PC-3 (cell line): Measurements from ENCODE around the gene CALML4. TPM values are rescaled to one million over a fixed set of nuclear protein-coding genes. Genes with fewer than 3 reads are reported as not detected.
"Not testable (repeated sequence)": the region's sequence is repeated elsewhere in the genome, so short reads cannot be mapped to it uniquely, and the experiment has no call there.

Experiments
- ATAC-seq: fragments of 200-7000 bp; cut with Tn5 transposase; 2 replicates; pipeline ENCODE4 v1.9.1; 2020; ENCODE audit warnings: mild to moderate bottlenecking, moderate library complexity
- BruUV-seq: library from RNA; stranded (reverse); fragments of 400-500 nt; replicated peaks from 2 replicates; lab custom pipeline; 2021; lab: Mats Ljungman, UMichigan
- CTCF ChIA-PET: fragments of 300-600 bp; sonication (Branson Sonifier 250); formaldehyde crosslinking; loops from one replicate; lab custom pipeline; 2022; ENCODE audit warnings: antibody characterized with exemption; lab: Charles Lee
- POLR2A ChIA-PET: fragments of 300-600 bp; sonication (Branson Sonifier 250); formaldehyde crosslinking; loops from one replicate; lab custom pipeline; 2022; ENCODE audit warnings: antibody characterized with exemption; ENCODE audit not compliant: unreplicated experiment; lab: Charles Lee
- DNase-seq: peaks from one replicate; pipeline ENCODE4 v3.0.0-alpha.2; 2015
- H2AFZ ChIP-seq: fragments of 300-600 bp; sonication (generic); 2 replicates; pipeline ENCODE4 v1.6.0; 2016; ENCODE audit warnings: antibody characterized with exemption, low read length
- H3F3A ChIP-seq: fragments of 300-600 bp; sonication (generic); one replicate; pipeline ENCODE4 v1.6.0; 2017; ENCODE audit warnings: antibody characterized with exemption, low read length, control low read depth, mild to moderate bottlenecking; ENCODE audit not compliant: unreplicated experiment
- H3K27ac ChIP-seq: fragments of 300-600 bp; sonication (generic); 2 replicates; pipeline ENCODE4 v1.5.1; 2016; ENCODE audit warnings: mild to moderate bottlenecking, low read length
- H3K27me3 ChIP-seq: fragments of 300-600 bp; sonication (generic); 2 replicates; pipeline ENCODE4 v1.6.1; 2016; ENCODE audit warnings: low read length, mixed read lengths
- H3K36me3 ChIP-seq: fragments of 300-600 bp; sonication (generic); 2 replicates; pipeline ENCODE4 v1.6.1; 2016; ENCODE audit warnings: low read depth, mixed run types, low read length, mixed read lengths
- H3K4me1 ChIP-seq: fragments of 300-600 bp; sonication (generic); 2 replicates; pipeline ENCODE4 v1.5.1; 2016; ENCODE audit warnings: low read length; ENCODE audit not compliant: insufficient read depth
- H3K4me2 ChIP-seq: fragments of 300-600 bp; sonication (generic); 2 replicates; pipeline ENCODE4 v1.6.0; 2016; ENCODE audit warnings: low read length
- H3K4me3 ChIP-seq: fragments of 300-600 bp; sonication (generic); 2 replicates; pipeline ENCODE4 v1.5.1; 2016; ENCODE audit warnings: mild to moderate bottlenecking, low read length, mixed read lengths
- H3K79me2 ChIP-seq: fragments of 300-600 bp; sonication (generic); 2 replicates; pipeline ENCODE4 v1.6.1; 2017; ENCODE audit warnings: low read length, mixed read lengths
- H3K9ac ChIP-seq: fragments of 300-600 bp; sonication (generic); 2 replicates; pipeline ENCODE4 v1.6.0; 2016; ENCODE audit warnings: mild to moderate bottlenecking, low read length
- H3K9me2 ChIP-seq: fragments of 300-600 bp; sonication (generic); replicated peaks from 2 replicates; pipeline ENCODE4 v1.6.1; 2016; ENCODE audit warnings: mixed run types, low read length, mixed read lengths
- H3K9me3 ChIP-seq: fragments of 300-600 bp; sonication (generic); 2 replicates; pipeline ENCODE4 v1.6.1; 2016; ENCODE audit warnings: low read length, mixed read lengths
- H4K20me1 ChIP-seq: fragments of 300-600 bp; sonication (generic); 2 replicates; pipeline ENCODE4 v1.6.1; 2016; ENCODE audit warnings: low read length, mixed read lengths
- EZH2 ChIP-seq: fragments of 300-600 bp; sonication (generic); IDR thresholded peaks from one replicate; pipeline ENCODE4 v1.6.1; 2017; ENCODE audit warnings: antibody characterized with exemption, mild to moderate bottlenecking, low read length; ENCODE audit not compliant: unreplicated experiment
- EZH2phosphoT487 ChIP-seq: fragments of 300-600 bp; sonication (generic); IDR thresholded peaks from 2 replicates; pipeline ENCODE4 v1.6.1; 2018; ENCODE audit warnings: mild to moderate bottlenecking, antibody characterized with exemption, low read length, borderline replicate concordance
- intact Hi-C: fragments of 100-400 bp; cut with micrococcal nuclease; formaldehyde crosslinking; loops from 2 replicates; pipeline ENCODE4 v1.9.0; 2023
- total RNA-seq: library from RNA; depleted of rRNA; stranded (reverse); fragments of >200 nt; gene quantifications from 2 replicates; pipeline ENCODE4 v1.2.3, GENCODE V29; 2014
- TF ChIP-seq, protein P1 (sequence below): fragments of 300-600 bp; sonication (generic); conservative IDR thresholded peaks from 2 replicates; pipeline ENCODE4 v1.5.1; 2017; ENCODE audit warnings: antibody characterized with exemption, low read depth, mild to moderate bottlenecking, low read length

Gene CALML4
- total RNA-seq, 1 experiment from 2014 or later = 4.8 TPM

DNA sequence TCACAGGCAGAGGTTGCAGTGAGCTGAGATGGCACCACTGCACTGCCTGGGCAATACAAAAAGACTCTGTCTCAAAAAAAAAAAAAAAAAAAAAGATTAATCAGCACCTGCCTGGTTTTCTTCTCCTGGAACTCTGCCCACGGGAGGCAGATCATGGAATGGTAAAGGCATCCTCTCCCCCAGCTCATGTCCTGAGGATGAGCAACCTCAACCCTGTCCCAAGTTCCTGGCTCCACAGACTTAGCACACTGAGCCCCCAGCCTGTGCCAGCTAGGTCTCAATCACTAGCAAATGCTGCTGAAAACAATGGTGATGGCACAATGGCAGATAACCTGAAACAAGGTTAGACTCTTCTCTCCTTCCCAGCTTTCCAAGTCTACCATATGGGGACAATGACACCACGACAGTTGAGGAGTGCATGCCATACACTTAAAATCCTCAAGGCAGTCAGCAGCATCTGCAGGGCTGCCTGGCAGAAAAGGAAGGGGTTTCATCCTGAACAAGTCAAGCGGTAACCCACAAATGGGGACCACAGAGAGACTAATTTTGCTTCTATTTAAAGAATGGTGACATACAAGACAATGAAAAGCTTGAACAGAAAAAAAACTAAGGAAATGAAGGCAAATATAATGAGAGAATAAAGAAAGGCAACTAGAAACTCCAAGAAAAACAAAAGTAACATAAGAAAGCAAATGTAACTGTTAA lies 19.6 kb upstream of the CALML4 start:
- Histone ChIP-seq H3F3A (no peaks in the 10 kb centered on the region), H4K20me1 (0 out of 2 replicates have a peak, but pooled peaks cover 20% of the 10 kb centered on the region), H3K79me2 (peaks cover 76% of the 10 kb centered on the region), H3K36me3 (no peaks in the 10 kb centered on the region), H3K4me1 (peaks cover 10% of the 10 kb centered on the region), H3K4me3 (no peak overlapping the region), H3K27me3 (no peaks in the 10 kb centered on the region), H3K4me2 (no peak overlapping the region), H3K9me3 (no peaks in the 10 kb centered on the region), H2AFZ (no peak overlapping the region), H3K9me2 (no peaks in the 10 kb centered on the region), H3K27ac (no peak overlapping the region), H3K9ac (no peak overlapping the region)
- DNase-seq (no peak), ATAC-seq (no peak)
- TF ChIP-seq EZH2 = no peak
- no peak for TF ChIP-seq EZH2phosphoT487
- TF ChIP-seq, protein P1, sequence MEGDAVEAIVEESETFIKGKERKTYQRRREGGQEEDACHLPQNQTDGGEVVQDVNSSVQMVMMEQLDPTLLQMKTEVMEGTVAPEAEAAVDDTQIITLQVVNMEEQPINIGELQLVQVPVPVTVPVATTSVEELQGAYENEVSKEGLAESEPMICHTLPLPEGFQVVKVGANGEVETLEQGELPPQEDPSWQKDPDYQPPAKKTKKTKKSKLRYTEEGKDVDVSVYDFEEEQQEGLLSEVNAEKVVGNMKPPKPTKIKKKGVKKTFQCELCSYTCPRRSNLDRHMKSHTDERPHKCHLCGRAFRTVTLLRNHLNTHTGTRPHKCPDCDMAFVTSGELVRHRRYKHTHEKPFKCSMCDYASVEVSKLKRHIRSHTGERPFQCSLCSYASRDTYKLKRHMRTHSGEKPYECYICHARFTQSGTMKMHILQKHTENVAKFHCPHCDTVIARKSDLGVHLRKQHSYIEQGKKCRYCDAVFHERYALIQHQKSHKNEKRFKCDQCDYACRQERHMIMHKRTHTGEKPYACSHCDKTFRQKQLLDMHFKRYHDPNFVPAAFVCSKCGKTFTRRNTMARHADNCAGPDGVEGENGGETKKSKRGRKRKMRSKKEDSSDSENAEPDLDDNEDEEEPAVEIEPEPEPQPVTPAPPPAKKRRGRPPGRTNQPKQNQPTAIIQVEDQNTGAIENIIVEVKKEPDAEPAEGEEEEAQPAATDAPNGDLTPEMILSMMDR = no peak
- ChIA-PET CTCF (no interaction called here), POLR2A (no interaction called here)
- BruUV-seq = no TSS peak
- intact Hi-C loops = no loop called here

DNA sequence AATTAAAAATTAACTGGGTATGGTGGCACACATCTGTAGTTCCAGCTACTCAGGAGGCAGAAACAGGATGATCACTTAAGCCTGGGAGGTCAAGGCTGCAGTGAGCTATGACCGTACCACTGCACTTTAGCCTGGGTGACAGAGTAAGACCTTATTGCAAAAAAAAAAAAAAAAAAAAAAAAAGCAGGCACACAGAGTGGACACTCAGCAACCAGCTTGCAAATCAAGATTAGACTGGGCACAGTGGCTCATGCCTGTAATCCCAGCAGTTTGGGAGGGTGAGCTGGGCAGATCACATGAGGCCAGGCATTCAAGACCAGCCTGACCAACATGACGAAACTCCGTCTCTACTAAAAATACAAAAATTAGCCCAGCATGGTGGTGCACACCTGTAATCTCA lies 19.0 kb upstream of the CALML4 start:
- DNase-seq (no peak), ATAC-seq (no peak)
- no peak for TF ChIP-seq EZH2phosphoT487
- Histone ChIP-seq H2AFZ (no peak overlapping the region), H3F3A (no peaks in the 10 kb centered on the region), H3K9ac (no peak overlapping the region), H3K9me2 (no peaks in the 10 kb centered on the region), H3K4me2 (no peak overlapping the region), H3K27me3 (no peaks in the 10 kb centered on the region), H3K36me3 (no peaks in the 10 kb centered on the region), H3K4me1 (peaks cover 10% of the 10 kb centered on the region), H4K20me1 (0 out of 2 replicates have a peak, but pooled peaks cover 22% of the 10 kb centered on the region), H3K27ac (no peak overlapping the region), H3K4me3 (no peak overlapping the region), H3K79me2 (peaks cover 78% of the 10 kb centered on the region), H3K9me3 (no peaks in the 10 kb centered on the region)
- CTCF ChIA-PET = no interaction called here
- intact Hi-C loops = no loop called here
- no TSS peak for BruUV-seq
- POLR2A ChIA-PET = no interaction called here

DNA sequence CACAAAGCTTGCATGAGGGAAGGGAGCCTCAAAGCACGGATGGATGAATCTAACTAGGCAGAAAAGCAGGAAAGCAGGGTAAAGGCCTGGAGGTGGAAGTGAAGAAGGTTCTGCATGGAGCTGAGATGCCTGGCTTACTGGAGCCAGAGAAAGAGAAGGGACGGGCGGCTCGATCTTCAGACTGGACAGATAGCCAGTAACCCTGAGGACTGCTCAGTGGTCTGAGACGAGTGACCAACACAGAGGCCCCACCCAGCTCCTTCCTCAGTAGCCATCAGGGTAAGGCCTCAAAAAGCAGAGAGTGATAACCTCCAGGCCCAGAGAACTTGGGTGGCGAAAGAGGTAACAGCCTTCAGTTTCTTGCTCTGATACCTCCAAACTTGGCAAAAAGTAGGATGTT lies 18.0 kb upstream of the CALML4 start:
- Histone ChIP-seq H3K4me2 (no peak overlapping the region), H3K9me2 (no peaks in the 10 kb centered on the region), H4K20me1 (0 out of 2 replicates have a peak, but pooled peaks cover 18% of the 10 kb centered on the region), H3K4me1 (peaks cover 9% of the 10 kb centered on the region), H3K27me3 (no peaks in the 10 kb centered on the region), H3K79me2 (peaks cover 78% of the 10 kb centered on the region), H3K9me3 (no peaks in the 10 kb centered on the region), H2AFZ (no peak overlapping the region), H3K9ac (no peak overlapping the region), H3F3A (no peaks in the 10 kb centered on the region), H3K4me3 (no peak overlapping the region), H3K27ac (no peak overlapping the region), H3K36me3 (no peaks in the 10 kb centered on the region; the same call in 1 of the 2 replicates)
- TF ChIP-seq EZH2 (no peak), EZH2phosphoT487 (no peak)
- TF ChIP-seq, protein P1 = no peak
- DNase-seq = no peak
- no peak for ATAC-seq
- no TSS peak for BruUV-seq
- CTCF ChIA-PET = no interaction called here
- POLR2A ChIA-PET = no interaction called here
- intact Hi-C loops = no loop called here

DNA sequence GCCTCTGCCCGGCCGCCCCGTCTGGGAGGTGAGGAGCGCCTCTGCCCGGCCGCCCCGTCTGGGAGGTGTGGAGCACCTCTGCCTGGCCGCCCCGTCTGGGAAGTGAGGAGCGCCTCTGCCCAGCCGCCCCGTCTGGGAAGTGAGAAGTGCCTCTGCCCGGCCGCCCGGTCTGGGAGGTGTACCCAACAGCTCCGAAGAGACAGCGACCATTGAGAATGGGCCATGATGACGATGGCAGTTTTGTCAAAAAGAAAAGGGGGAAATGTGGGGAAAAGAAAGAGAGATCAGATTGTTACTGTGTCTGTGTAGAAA lies 17.3 kb upstream of the CALML4 start:
- ATAC-seq, POLR2A ChIA-PET, H3K4me1 ChIP-seq, H3K27me3 ChIP-seq, H3K4me2 ChIP-seq, H3F3A ChIP-seq, DNase-seq, H3K36me3 ChIP-seq, H3K27ac ChIP-seq, H3K9me3 ChIP-seq, H3K9ac ChIP-seq, CTCF ChIA-PET, H2AFZ ChIP-seq, intact Hi-C loops, BruUV-seq, H3K9me2 ChIP-seq, H3K4me3 ChIP-seq: not testable (repeated sequence)
- Histone ChIP-seq H3K79me2 (peaks cover 71% of the 10 kb centered on the region), H4K20me1 (0 out of 2 replicates have a peak, but pooled peaks cover 10% of the 10 kb centered on the region)
